Measurements from ENCODE around the gene CDC6. TPM values are rescaled to one million over a fixed set of nuclear protein-coding genes. Genes with fewer than 3 reads are reported as not detected.
A peak's percentile ranks its signal among the peaks of the same experiment; 100 is the strongest.
"Not testable (repeated sequence)": the region's sequence is repeated elsewhere in the genome, so short reads cannot be mapped to it uniquely, and the experiment has no call there.

The CDC6 gene
- total RNA-seq, 1 donor from 2014 or later, result 1.1 TPM

GRCh38 chr17:40283662-40284061 is 4.0 kb upstream of the CDC6 start:
- intact Hi-C loops (cut with DNase I), result no loop called here
- ATAC-seq (ENCODE audit: poor library complexity), result no peak
- DNase-seq, result no peak

DNA sequence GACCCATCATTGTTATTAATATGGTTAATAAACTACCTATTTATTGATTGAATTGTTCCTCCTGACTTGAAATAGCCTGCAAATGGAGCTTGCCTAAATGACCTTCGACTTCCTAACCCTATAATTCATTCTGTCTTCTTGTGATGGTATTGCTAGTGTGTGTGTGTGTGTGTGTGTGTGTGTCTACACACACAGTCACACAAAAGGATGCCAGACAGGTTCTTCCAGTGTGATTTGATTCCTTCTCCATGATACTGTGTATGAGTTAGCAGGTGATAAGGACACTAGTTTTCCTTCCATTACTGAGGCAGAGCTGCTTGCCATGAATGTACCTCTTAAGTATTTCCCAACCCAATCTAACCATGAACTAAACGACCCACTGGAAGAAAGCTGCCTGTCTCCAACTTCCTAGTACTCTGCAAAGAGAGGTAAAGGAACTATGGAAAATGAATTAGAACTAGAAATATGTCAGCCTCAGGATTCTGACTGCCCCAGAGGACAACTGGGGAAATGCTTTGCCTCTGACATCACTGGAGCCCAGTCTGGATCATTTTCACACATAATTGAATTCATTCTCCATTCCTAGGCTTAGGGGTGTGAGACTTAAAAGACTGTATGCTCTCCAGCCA is 3.5 kb upstream of the CDC6 start:
- DNase-seq (no peak), ATAC-seq (ENCODE audit: poor library complexity) (no peak)
- intact Hi-C loops (cut with DNase I), result no loop called here

GRCh38 chr17:40286473-40286872 is 1.2 kb upstream of the CDC6 start:
- DNase-seq, result no peak
- intact Hi-C loops (cut with DNase I), result loop anchor here (5.0 kb wide), 1 partner anchor 84 kb away; no protein-coding TSS in a partner anchor
- no peak for ATAC-seq (ENCODE audit: poor library complexity)

DNA sequence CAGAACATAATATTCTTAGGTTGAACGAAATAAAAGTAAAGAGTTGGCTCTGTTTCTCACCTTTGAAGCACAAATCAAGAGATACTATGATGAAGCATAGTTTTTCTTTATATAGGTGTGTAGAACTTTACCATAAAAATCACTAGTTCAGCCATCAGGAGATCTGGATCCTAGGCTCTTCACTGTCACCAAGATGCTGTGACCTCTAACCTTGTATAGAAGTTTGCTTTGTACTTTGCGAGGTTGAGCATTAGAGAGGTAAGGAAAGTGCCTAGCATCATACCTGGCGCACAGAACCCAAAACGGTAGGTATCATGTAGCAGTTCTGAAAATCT is 553 bp upstream of the CDC6 start:
- ATAC-seq (ENCODE audit: poor library complexity), result no peak
- intact Hi-C loops (cut with DNase I), result loop anchor here (5.0 kb wide), 1 partner anchor 85 kb away; no protein-coding TSS in a partner anchor
- no peak for DNase-seq

DNA sequence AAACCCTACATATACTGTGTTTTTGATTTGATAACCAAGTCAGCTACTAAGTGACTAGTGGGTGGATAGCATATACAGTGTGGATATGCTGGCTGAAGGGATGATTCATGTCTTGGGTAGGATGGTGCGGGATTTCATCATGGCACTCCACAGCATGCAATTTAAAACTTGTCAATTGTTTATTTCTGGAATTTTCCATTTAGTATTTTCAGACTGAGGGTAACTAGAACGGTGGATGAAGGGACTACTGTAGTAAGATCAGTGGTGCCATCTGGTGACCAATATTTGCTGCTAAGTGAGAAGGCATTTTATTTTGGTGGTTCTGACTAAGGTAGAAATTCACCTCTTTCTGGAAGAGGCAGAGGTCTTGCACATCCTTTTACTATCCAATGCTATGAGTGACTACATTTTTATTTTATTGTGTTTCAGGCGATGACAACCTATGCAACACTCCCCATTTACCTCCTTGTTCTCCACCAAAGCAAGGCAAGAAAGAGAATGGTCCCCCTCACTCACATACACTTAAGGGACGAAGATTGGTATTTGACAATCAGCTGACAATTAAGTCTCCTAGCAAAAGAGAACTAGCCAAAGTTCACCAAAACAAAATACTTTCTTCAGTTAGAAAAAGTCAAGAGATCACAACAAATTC is 3.1 kb downstream of the CDC6 start:
- ATAC-seq (ENCODE audit: poor library complexity) (no peak), DNase-seq (no peak)
- intact Hi-C loops (cut with DNase I), result no loop called here

GRCh38 chr17:40291281-40291664 is 3.6 kb downstream of the CDC6 start:
- intact Hi-C loops (cut with DNase I), result no loop called here

GRCh38 chr17:40293363-40293762 is 5.7 kb downstream of the CDC6 start:
- DNase-seq (no peak), ATAC-seq (ENCODE audit: poor library complexity) (peak; percentile 78)
- intact Hi-C loops (cut with DNase I), result no loop called here

More at GRCh38 chr17:40291281-40291664, 3.6 kb downstream of the CDC6 start:
- DNase-seq (no peak), ATAC-seq (ENCODE audit: poor library complexity) (no peak)

GRCh38 chr17:40295488-40296436 is 8.1 kb downstream of the CDC6 start:
- DNase-seq (no peak), ATAC-seq (ENCODE audit: poor library complexity) (no peak)
- intact Hi-C loops (cut with DNase I), result no loop called here

GRCh38 chr17:40297511-40297910 is 9.8 kb downstream of the CDC6 start:
- DNase-seq (no peak), ATAC-seq (ENCODE audit: poor library complexity) (no peak)
- intact Hi-C loops (cut with DNase I), result no loop called here

DNA sequence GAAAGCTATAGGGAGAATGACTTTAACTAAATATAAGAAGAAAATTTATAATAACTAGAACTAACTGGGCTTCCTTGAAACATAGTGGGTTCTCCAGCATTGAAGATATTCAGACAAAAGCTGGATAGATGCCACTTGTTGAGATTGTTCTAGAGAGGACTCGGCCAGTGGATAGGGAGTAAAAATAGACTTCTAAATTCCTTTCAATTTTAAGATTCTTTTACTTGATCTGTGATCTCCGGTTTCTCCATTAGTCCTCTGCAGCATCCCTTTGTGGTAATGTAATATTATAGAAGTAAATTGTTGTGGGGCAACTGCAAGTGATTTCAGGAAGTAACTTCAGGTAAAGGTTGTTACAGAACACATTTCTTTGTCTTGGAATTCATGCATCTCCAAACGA is 11.0 kb downstream of the CDC6 start:
- intact Hi-C loops (cut with DNase I), result no loop called here
- ATAC-seq (ENCODE audit: poor library complexity) (no peak), DNase-seq (no peak)

GRCh38 chr17:40299159-40299757 is 11.6 kb downstream of the CDC6 start:
- ATAC-seq (ENCODE audit: poor library complexity); intact Hi-C loops (cut with DNase I); DNase-seq: not testable (repeated sequence)

DNA sequence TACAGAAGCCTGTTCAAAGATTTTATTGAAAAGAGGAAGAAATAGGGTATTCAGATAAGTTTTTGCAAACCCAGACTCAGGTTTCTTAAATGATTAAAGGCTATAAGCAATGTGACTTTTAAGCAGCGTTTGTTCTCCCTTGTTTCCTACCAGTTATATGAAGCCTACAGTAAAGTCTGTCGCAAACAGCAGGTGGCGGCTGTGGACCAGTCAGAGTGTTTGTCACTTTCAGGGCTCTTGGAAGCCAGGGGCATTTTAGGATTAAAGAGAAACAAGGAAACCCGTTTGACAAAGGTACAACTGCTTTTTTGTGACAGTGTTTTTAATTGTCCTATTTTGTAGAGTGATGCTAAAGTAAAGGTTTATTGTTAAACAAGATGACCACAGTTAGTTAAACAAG is 13.6 kb downstream of the CDC6 start:
- ATAC-seq (ENCODE audit: poor library complexity) (no peak), DNase-seq (no peak)
- intact Hi-C loops (cut with DNase I), result loop anchor here (10.0 kb wide), 1 partner anchor 253 kb away; no protein-coding TSS in a partner anchor

DNA sequence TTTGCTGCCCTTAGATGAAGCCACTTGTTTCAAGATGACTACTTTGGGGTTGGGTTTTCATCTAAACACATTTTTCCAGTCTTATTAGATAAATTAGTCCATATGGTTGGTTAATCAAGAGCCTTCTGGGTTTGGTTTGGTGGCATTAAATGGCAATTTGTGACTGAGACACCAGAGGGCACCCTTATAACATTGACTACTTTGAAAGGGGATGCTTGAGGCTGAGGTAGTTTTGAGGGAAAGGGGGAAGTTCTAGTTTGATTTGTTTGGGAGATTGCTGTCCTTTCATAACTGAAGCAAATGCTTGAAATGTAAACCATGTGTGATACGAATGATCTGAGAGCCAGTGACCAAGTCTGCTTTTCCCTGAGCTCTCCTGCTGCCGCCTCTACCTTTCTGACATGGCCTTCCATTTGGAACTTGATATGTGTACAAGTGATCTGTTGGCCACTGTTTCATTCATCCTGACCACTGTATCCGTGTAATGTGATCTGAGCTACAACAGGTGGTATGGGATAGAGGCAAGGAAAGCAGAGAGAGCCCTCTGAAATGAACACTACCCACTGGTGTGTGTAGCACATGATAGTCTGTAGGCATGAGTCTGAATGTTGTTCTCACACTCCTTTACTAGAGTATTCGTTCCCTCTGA is 15.5 kb downstream of the CDC6 start:
- intact Hi-C loops (cut with DNase I), result loop anchor here (2.0 to 10.0 kb wide), 2 partner anchors 52 to 252 kb away; no protein-coding TSS in a partner anchor
- DNase-seq, result no peak
- peak; percentile 74 for ATAC-seq (ENCODE audit: poor library complexity)

DNA sequence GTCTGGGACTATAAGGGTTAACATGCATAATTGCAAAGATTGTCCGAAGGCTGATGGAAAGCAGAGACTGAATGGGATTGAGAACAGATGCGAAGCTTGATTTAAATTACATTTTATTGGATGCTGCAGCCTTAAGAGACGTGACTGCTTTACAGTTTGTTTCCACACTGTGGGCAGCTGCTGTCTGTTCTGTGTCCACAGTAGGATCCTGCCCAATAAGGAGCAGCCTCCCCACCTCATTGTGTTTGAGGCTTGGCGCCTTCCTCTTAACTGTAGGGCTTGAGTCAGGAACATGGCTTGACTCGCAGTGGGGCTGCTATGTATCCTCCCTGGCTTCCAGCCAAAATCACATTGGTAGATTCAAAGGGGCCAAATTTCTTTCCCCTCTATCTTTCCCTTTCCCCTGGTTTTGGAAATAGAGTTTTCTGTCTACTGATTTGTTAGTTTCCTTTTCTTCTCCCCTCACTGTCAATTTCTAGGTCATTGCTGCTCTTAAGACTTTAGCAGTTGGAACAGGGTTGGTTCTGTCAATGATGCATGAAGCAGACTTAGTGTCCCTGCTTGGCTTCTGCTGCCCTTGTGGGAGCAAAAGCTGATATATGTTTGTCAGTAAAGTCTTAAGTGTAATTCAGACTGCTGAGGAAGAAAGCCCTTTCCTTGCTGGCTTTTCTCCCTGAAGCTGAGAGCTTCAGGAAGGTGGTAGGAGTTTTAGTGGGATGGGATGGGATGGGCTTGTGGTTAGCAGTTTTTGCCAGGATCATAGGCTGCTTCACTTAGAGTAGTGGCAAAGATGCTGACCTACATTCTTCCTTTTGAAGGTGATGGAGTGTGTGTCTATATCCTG is 16.3 kb downstream of the CDC6 start:
- intact Hi-C loops (cut with DNase I), result loop anchor here (2.0 to 10.0 kb wide), 2 partner anchors 51 to 251 kb away; no protein-coding TSS in a partner anchor
- DNase-seq (no peak), ATAC-seq (ENCODE audit: poor library complexity) (peak; percentile 28)

DNA sequence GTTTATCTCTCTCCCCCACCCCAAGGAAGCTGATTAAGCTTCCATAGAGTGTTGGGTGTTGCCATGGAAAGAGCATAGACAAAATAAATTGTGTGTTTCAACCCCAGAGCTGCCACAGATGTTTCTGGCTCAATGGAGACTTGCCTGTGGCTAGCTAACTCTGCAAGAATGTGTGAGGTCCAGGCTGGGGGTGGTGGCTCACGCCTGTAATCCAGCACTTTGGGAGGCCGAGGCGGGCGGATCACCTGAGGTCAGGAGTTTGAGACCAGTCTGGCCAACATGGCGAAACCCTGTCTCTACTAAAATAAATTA is 16.8 kb downstream of the CDC6 start:
- not testable (repeated sequence) for DNase-seq; ATAC-seq (ENCODE audit: poor library complexity)
- intact Hi-C loops (cut with DNase I), result loop anchor here (10.0 kb wide), 1 partner anchor 250 kb away; no protein-coding TSS in a partner anchor

GRCh38 chr17:40304866-40305265 is 17.2 kb downstream of the CDC6 start:
- intact Hi-C loops (cut with DNase I), result loop anchor here (10.0 kb wide), 1 partner anchor 250 kb away; no protein-coding TSS in a partner anchor
- not testable (repeated sequence) for ATAC-seq (ENCODE audit: poor library complexity); DNase-seq

GRCh38 chr17:40306395-40306794 is 18.7 kb downstream of the CDC6 start:
- intact Hi-C loops (cut with DNase I), result loop anchor here (10.0 kb wide), 1 partner anchor 248 kb away; no protein-coding TSS in a partner anchor
- DNase-seq (no peak), ATAC-seq (ENCODE audit: poor library complexity) (no peak)

All from Right ventricle myocardium superior (tissue), 1 donor.